CD4-positive, CD25-positive, alpha-beta regulatory T cell (primary cell): Measurements from ENCODE around the gene GRPEL1. TPM values are rescaled to one million over a fixed set of nuclear protein-coding genes. Genes with fewer than 3 reads are reported as not detected.

ENCODE experiments used
- ATAC-seq, 2 donors: fragments of 150-1000 bp; cut with Tn5 transposase; one replicate each; pipeline ENCODE4 v1.10.0; 2021; ENCODE audit warnings: low read depth in 2 of 2, moderate number of reproducible peaks in 2 of 2, moderate library complexity in 1 of 2
- DNase-seq, 3 donors: peaks; one replicate each; pipeline versions ENCODE4 v3.0.0 to v3.0.0-alpha.2; 2012 to 2022; ENCODE audit warnings: mixed read lengths in 1 of 3
- H3K27ac ChIP-seq: one replicate; pipeline ENCODE4 v1.7.0; 2013; ENCODE audit warnings: mild to moderate bottlenecking, low read length; ENCODE audit not compliant: insufficient read depth, poor library complexity, severe bottlenecking
- H3K27me3 ChIP-seq: one replicate; pipeline ENCODE4 v1.7.0; 2013; ENCODE audit warnings: low read length; ENCODE audit not compliant: control insufficient read depth, insufficient read depth
- H3K36me3 ChIP-seq: one replicate; pipeline ENCODE4 v1.7.0; 2013; ENCODE audit warnings: mild to moderate bottlenecking, low read length, moderate library complexity; ENCODE audit not compliant: control insufficient read depth, insufficient read depth
- H3K4me1 ChIP-seq: 2 replicates; pipeline ENCODE4 v1.7.0; 2013; ENCODE audit warnings: mild to moderate bottlenecking, low read length; ENCODE audit not compliant: insufficient read depth, control insufficient read depth, poor library complexity, severe bottlenecking
- H3K4me3 ChIP-seq: one replicate; pipeline ENCODE4 v1.7.0; 2013; ENCODE audit warnings: low read depth, mild to moderate bottlenecking, low read length, moderate library complexity
- H3K9me3 ChIP-seq, 2 experiments: 1 replicate in 1 of 2; 2 replicates in 1 of 2; pipeline ENCODE4 v1.7.0; 2013; ENCODE audit warnings: low read length in 2 of 2, mild to moderate bottlenecking in 1 of 2, moderate library complexity in 1 of 2; ENCODE audit not compliant: control insufficient read depth in 2 of 2
- H3K27ac Mint-ChIP-seq, 3 donors: one replicate each; pipeline ENCODE4 v1.8.0; 2020 to 2022; ENCODE audit warnings: mild to moderate bottlenecking in 3 of 3, mixed read lengths in 3 of 3, moderate library complexity in 2 of 3
- H3K27me3 Mint-ChIP-seq: one replicate; pipeline ENCODE4 v1.8.0; 2022; ENCODE audit warnings: mild to moderate bottlenecking, mixed read lengths
- H3K36me3 Mint-ChIP-seq: one replicate; pipeline ENCODE4 v1.8.0; 2020; ENCODE audit warnings: mixed read lengths
- H3K4me1 Mint-ChIP-seq, 4 donors: one replicate each; pipeline ENCODE4 v1.8.0; 2020 to 2022; ENCODE audit warnings: mixed read lengths in 4 of 4, mild to moderate bottlenecking in 1 of 4
- H3K4me3 Mint-ChIP-seq, 4 donors: one replicate each; pipeline ENCODE4 v1.8.0; 2020 to 2022; ENCODE audit warnings: mild to moderate bottlenecking in 4 of 4, mixed read lengths in 4 of 4, moderate library complexity in 3 of 4
- H3K9me3 Mint-ChIP-seq, 7 donors: one replicate each; pipeline ENCODE4 v1.8.0; 2020 to 2022; ENCODE audit warnings: mixed read lengths in 7 of 7, mild to moderate bottlenecking in 3 of 7, moderate library complexity in 2 of 7
- polyA plus RNA-seq, 4 donors: library from polyadenylated mRNA; unstranded; fragments of 300-500 nt; fragmentation: Illumina TruSeq; gene quantifications; one replicate each; pipeline ENCODE4 v1.2.3, GENCODE V29; 2021
- total RNA-seq: library from RNA; stranded (reverse); gene quantifications from one replicate; pipeline ENCODE4 v1.2.3, GENCODE V29; 2022

Gene GRPEL1
- total and polyA plus RNA-seq, 5 donors from 2014 or later = 43.6 to 62.4 (median 50.5) TPM

- Mint-ChIP-seq H3K4me1 (peaks cover 4 to 41% (median 13%) of the 10 kb centered on the region in 4 donors), H3K36me3 (peaks cover 15% of the 10 kb centered on the region), H3K4me3 (no peak overlapping the region)
These were observed 15.6 kb downstream of the GRPEL1 start for GRCh38 chr4:7052313-7052712.

GRCh38 chr4:7051905-7052304, 16.0 kb downstream of the GRPEL1 start:
- H3K4me1 Mint-ChIP-seq = peaks cover 4 to 45% (median 17%) of the 10 kb centered on the region in 4 donors
- no peak overlapping the region for H3K27ac Mint-ChIP-seq
- Histone ChIP-seq H3K4me3 (no peak overlapping the region), H3K4me1 (peaks cover 19% of the 10 kb centered on the region), H3K36me3 (peaks cover 39% of the 10 kb centered on the region), H3K27ac (no peak overlapping the region), H3K9me3 (no peaks in the 10 kb centered on the region), H3K27me3 (no peaks in the 10 kb centered on the region)
- no peak overlapping the region for H3K4me3 Mint-ChIP-seq
- H3K9me3 Mint-ChIP-seq = no peaks in the 10 kb centered on the region
- DNase-seq (no peak), ATAC-seq (no peak)
- peaks cover 19% of the 10 kb centered on the region for H3K36me3 Mint-ChIP-seq
- H3K27me3 Mint-ChIP-seq = no peaks in the 10 kb centered on the region

More at GRCh38 chr4:7052313-7052712, 15.6 kb downstream of the GRPEL1 start:
- H3K27ac Mint-ChIP-seq = peak overlapping the region in 1 of 3 donors; percentile 60
- no peak for ATAC-seq
- H3K27ac ChIP-seq = no peak overlapping the region
- no peaks in the 10 kb centered on the region for H3K9me3 ChIP-seq
- H3K36me3 ChIP-seq = peaks cover 43% of the 10 kb centered on the region
- no peak overlapping the region for H3K4me3 ChIP-seq
- no peaks in the 10 kb centered on the region for H3K27me3 ChIP-seq
- no peaks in the 10 kb centered on the region for H3K27me3 Mint-ChIP-seq
- no peak for DNase-seq
- no peaks in the 10 kb centered on the region for H3K9me3 Mint-ChIP-seq
- H3K4me1 ChIP-seq = peaks cover 17% of the 10 kb centered on the region

DNA sequence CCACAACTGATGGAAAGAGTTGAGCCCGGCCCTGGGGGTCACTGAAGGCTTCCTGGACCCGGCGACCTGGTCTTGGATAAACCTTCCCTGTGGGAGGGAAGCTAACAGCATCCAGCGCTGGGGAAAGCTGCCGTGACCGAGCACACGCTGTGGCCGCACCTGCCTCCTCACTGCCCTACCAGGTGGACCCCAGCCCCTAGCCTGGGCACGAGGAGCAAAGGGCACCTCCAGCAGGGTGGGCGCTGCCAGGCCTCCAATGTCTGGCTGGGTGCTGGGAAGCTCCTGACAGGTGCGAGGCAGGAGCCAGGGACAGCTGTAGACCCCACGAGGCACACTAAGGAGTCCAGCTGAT, 16.7 kb downstream of the GRPEL1 start:
- Histone ChIP-seq H3K4me1 (peaks cover 27% of the 10 kb centered on the region), H3K4me3 (no peak overlapping the region), H3K27ac (no peak overlapping the region), H3K36me3 (peaks cover 31% of the 10 kb centered on the region), H3K27me3 (no peaks in the 10 kb centered on the region), H3K9me3 (no peaks in the 10 kb centered on the region)
- H3K27me3 Mint-ChIP-seq = no peaks in the 10 kb centered on the region
- ATAC-seq (no peak), DNase-seq (no peak)
- no peak overlapping the region for H3K27ac Mint-ChIP-seq
- peaks cover 0 to 53% (median 24%) of the 10 kb centered on the region in 4 donors for H3K4me1 Mint-ChIP-seq
- no peaks in the 10 kb centered on the region for H3K9me3 Mint-ChIP-seq
- peaks cover 19% of the 10 kb centered on the region for H3K36me3 Mint-ChIP-seq
- peak overlapping the region in 1 of 4 donors; percentile 77 for H3K4me3 Mint-ChIP-seq

DNA sequence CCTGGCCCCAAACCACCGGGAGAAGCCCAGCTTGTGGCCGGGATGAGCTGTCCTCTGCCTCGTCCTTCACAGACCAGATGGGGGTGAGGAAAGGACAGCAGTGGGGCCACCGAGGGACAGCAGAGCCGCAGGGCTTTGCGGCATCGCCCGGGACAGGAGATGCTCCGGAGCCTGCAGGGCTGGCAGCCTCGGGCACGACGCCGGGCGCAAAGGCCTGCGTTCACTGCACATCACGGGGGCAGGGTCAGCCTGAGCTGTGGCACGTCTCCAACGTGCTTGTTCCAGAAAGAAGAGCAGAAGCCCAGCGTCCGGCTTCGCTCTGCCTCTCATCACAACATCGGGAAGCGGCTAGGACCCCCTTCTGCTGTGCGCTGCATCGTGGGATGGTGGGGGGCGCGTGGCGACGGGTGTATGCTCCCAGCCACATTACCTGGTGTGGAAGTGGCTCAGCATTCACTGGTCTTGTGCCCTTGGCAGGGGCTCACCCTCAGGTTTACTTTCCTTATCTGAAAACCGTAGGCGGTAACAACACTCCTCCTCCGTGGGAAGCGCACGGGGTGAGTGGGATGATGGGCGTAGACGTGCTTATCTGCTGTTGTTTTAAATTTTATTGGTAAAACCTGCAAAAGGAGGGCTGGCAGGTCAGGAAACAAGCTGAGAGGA, 17.3 kb downstream of the GRPEL1 start:
- no peaks in the 10 kb centered on the region for H3K9me3 ChIP-seq
- DNase-seq (no peak), ATAC-seq (no peak)
- Mint-ChIP-seq H3K36me3 (peaks cover 20% of the 10 kb centered on the region), H3K27ac (peak overlapping the region in 1 of 3 donors; percentile 42), H3K27me3 (no peaks in the 10 kb centered on the region), H3K4me1 (peaks cover 1 to 57% (median 26%) of the 10 kb centered on the region in 4 donors), H3K4me3 (peak overlapping the region in 1 of 4 donors; percentile 77), H3K9me3 (no peaks in the 10 kb centered on the region)
- no peak overlapping the region for H3K4me3 ChIP-seq
- no peak overlapping the region for H3K27ac ChIP-seq
- no peaks in the 10 kb centered on the region for H3K27me3 ChIP-seq
- peaks cover 32% of the 10 kb centered on the region for H3K4me1 ChIP-seq
- peaks cover 26% of the 10 kb centered on the region for H3K36me3 ChIP-seq

GRCh38 chr4:7049739-7050138, 18.1 kb downstream of the GRPEL1 start:
- no peak for DNase-seq

DNA sequence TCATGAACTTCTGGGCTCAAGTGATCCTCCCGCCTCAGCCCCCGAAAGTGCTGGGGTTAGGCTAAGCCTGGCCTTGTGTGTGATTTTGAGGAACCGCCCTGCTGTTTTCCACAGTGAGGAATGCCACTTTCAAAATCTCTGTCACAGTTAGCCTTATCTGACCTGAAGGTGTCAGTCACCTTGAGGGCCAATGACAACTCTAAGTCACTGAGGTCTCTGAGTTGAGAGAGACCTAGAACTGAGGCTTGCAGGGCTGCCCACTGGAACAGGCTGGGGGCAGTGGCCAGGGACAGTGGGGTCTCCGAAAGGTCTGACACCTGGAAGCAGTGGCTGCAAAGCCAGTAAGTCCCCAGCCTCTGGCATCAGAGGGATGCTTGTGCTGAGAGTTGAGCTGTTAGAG, 18.6 kb downstream of the GRPEL1 start:
- H3K4me3 Mint-ChIP-seq = peak overlapping the region in 2 of 4 donors; percentile 21 to 38
- no peak overlapping the region for H3K4me3 ChIP-seq
- peaks cover 17% of the 10 kb centered on the region for H3K36me3 ChIP-seq
- ATAC-seq (no peak), DNase-seq (no peak)
- H3K27me3 Mint-ChIP-seq = no peaks in the 10 kb centered on the region
- peak overlapping the region in 2 of 3 donors; percentile 46 to 49 for H3K27ac Mint-ChIP-seq
- no peak overlapping the region for H3K27ac ChIP-seq
- H3K4me1 ChIP-seq = peaks cover 45% of the 10 kb centered on the region
- H3K36me3 Mint-ChIP-seq = peaks cover 24% of the 10 kb centered on the region
- no peaks in the 10 kb centered on the region for H3K27me3 ChIP-seq
- H3K9me3 ChIP-seq = no peaks in the 10 kb centered on the region
- H3K4me1 Mint-ChIP-seq = peaks cover 5 to 71% (median 36%) of the 10 kb centered on the region in 4 donors
- H3K9me3 Mint-ChIP-seq = no peaks in the 10 kb centered on the region

More at GRCh38 chr4:7049739-7050138, 18.1 kb downstream of the GRPEL1 start:
- Mint-ChIP-seq H3K27me3 (no peaks in the 10 kb centered on the region), H3K4me3 (no peak overlapping the region), H3K36me3 (peaks cover 26% of the 10 kb centered on the region), H3K9me3 (no peaks in the 10 kb centered on the region), H3K4me1 (peaks cover 5 to 66% (median 34%) of the 10 kb centered on the region in 4 donors), H3K27ac (peak overlapping the region in 2 of 3 donors; percentile 46 to 49)
- no peak overlapping the region for H3K4me3 ChIP-seq
- ATAC-seq = no peak
- H3K9me3 ChIP-seq = no peaks in the 10 kb centered on the region
- H3K27ac ChIP-seq = no peak overlapping the region
- H3K27me3 ChIP-seq = no peaks in the 10 kb centered on the region
- H3K4me1 ChIP-seq = peaks cover 41% of the 10 kb centered on the region
- peaks cover 22% of the 10 kb centered on the region for H3K36me3 ChIP-seq

GRCh38 chr4:7048642-7049041, 19.2 kb downstream of the GRPEL1 start:
- Mint-ChIP-seq H3K27me3 (no peaks in the 10 kb centered on the region), H3K9me3 (no peaks in the 10 kb centered on the region), H3K4me1 (peaks cover 5 to 76% (median 36%) of the 10 kb centered on the region in 4 donors), H3K4me3 (peak overlapping the region in 3 of 4 donors; percentile 38 to 75 (median 39)), H3K27ac (peak overlapping the region in 1 of 3 donors; percentile 49), H3K36me3 (peaks cover 17% of the 10 kb centered on the region)
- Histone ChIP-seq H3K4me1 (peaks cover 52% of the 10 kb centered on the region), H3K9me3 (no peaks in the 10 kb centered on the region), H3K27ac (no peak overlapping the region), H3K36me3 (peaks cover 11% of the 10 kb centered on the region), H3K27me3 (no peaks in the 10 kb centered on the region), H3K4me3 (no peak overlapping the region)
- ATAC-seq (no peak), DNase-seq (no peak)

- H3K27ac ChIP-seq = no peak overlapping the region
- Mint-ChIP-seq H3K4me3 (peak overlapping the region; percentile 42 to 97 (median 87)), H3K36me3 (peaks cover 16% of the 10 kb centered on the region), H3K27ac (peak overlapping the region; percentile 59 to 88 (median 83)), H3K27me3 (no peaks in the 10 kb centered on the region), H3K9me3 (no peaks in the 10 kb centered on the region), H3K4me1 (peaks cover 5 to 68% (median 35%) of the 10 kb centered on the region in 4 donors)
- no peak for DNase-seq
- H3K4me3 ChIP-seq = no peak overlapping the region
- no peaks in the 10 kb centered on the region for H3K9me3 ChIP-seq
- H3K27me3 ChIP-seq = no peaks in the 10 kb centered on the region
- peaks cover 6% of the 10 kb centered on the region for H3K36me3 ChIP-seq
- ATAC-seq = no peak
- peaks cover 52% of the 10 kb centered on the region for H3K4me1 ChIP-seq
These were observed 20.9 kb downstream of the GRPEL1 start for GRCh38 chr4:7046971-7047370.
